AML-193 (cell line): Measurements from ENCODE around the gene C1orf74.
"Not testable (repeated sequence)": the region's sequence is repeated elsewhere in the genome, so short reads cannot be mapped to it uniquely, and the experiment has no call there.

Experiments
- DNase-seq, 2 experiments: peaks; one replicate each; lab custom pipeline; 2025; lab: John Stamatoyannopoulos, UW

C1orf74 gene

DNA sequence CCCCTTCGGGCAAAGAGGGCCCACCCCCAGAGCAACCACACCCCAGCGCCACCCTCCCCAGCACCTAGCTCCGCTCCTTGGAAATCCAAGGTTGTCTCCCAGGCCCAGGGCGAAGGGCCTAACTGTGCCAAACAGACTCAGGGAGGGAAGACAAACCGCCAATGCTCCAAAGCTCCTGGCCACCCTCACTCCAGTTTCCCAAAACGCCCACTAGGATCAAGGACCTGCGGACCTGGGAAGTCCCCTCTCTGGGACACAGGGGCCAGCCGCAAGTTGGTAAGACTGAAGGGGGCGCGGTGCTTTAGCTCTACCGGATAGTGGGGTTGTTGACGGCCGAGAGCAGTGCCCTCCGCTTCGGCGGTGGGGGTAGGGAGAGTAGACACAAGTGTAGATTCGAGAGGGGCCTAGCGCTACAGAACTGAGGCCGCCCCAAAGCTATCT, 21.0 kb upstream of the C1orf74 start:
- no peak for DNase-seq

DNA sequence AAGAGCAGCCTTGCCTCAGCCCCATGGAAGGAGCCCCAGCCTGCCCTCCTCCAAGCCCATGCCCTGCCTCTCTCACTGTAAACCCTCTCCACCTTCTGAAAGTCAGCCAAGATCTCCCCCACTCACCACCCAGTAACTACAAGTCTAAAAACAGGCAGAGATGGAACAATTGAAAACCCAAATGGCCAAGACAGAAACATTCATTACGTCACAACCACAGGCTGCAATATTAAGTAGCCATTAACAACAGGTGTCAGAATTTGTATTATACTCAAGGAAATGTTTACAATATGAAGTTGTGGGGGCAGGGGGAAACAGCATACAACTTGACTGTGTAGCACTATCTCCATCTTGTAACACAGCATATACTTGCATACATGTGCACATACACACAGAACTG, 19.2 kb upstream of the C1orf74 start:
- DNase-seq = no peak

DNA sequence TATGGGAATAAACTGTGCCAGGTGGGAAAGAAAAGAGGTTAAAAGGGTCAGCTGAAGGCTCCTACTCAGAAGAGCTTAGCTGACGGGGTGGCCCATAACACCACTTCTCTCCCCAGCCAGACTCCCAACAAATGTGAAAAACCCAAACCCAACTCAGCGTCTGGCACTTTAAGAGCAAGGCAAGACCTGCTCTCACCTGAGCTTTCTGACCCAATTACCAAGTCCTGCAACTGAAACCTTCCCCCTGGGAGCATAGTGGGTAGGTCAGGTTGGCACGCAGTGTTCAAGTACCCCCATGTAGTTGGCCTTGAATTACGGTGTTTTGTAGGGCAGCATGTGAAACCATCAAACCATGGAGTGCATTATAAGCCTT, 18.4 kb upstream of the C1orf74 start:
- DNase-seq = no peak

DNA sequence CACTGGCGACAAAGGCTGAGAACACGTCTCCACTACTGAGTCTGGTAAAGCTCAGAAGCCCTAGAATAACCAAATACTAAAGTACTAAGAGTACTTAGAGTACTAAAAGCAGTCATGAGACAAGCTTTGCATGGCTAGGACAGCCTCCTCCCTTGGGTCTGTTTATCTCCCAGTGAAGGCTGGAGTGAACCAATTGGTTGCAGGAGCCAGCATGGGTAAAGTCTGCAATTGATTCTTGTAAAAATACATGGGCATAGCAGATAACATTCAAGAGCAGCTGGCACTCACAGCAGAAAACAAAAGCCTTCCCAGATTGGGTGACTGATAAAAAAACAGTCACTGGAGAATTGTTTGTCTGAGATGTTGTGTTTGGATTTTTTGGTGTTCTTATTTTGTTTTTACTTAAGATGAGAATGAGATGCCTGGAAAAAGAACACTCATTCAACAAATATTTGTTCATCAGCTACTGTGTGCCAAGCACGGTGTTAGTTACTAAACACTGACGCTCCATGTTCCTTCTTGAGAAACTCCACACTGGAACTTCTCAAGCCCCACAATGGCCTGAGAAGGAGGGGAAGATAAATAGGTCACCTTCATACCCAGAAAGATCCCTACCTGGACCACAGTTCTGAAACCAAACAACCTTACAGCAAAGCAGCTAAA, 17.9 kb upstream of the C1orf74 start:
- DNase-seq = no peak

DNA sequence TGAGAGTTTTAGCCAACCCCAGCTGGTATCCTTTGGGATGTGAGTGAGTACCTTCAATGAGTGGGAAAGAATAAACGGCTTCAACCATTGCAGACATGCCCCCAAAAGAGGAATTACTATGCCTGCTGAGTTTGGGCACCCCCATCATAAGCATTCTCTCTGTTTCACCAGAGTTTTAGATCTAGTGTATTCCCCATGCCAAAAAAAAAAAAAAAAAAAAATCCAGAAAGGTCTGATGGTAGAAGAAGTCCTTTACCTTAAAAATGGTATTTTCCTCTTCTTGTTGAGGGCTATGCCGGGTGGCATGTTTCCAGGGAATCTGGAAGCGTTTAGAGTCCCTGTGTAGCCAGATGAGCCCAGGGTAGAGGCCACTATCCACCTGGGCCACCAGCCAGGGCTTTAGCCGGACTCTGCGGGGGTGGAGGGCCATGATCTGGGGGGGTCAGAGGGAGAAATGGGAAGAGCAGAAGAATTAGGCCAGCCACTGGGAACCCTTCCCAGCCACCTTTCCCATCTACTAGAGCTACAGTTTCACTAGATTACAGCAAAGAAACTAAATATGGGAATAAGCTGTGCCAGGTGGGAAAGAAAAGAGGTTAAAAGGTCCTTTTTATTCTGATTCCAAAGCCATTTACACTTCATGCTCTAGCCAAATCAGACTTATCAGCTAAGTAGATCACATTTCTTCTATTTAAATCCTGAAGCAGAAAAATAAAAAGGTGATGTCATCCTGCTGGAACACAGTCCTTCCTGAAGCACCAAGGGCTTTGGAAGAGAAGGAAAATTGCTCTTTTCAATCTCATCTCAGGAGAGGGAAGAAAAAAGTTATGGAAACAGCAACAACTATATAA, 16.9 kb upstream of the C1orf74 start:
- DNase-seq = no peak

DNA sequence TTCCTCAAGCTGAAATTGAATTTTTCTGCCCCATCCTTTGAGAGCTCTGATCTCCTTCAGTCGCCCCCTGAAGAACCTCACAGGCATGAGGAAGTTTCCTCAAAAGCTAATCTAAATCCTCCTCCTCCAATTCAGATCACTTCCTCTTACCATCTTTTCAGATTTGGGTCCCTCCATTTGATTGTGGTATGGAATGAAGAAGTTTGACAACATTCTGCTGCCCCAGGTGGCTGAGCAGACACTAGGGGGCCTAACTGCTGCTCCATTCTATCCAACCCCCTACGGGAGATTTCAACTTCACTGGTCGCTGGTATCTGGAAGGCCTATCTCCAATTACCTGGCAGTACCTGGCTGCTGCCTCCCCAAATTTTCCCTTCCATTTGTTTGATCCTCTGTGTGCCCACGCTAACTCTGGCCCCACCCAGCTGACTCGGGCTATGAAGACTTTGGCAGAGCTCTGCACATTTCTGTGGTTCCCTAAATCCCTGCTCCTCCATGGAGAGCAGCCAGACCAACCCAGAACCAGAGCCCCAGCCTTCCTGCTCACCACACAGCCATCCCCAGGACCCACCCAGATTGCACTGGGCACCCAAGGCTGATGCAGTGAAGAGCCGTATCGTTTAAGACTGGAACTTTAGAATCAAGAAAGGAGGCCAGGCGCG, 13.8 kb upstream of the C1orf74 start:
- peak in 1 of 2 experiments; percentile 15 for DNase-seq

DNA sequence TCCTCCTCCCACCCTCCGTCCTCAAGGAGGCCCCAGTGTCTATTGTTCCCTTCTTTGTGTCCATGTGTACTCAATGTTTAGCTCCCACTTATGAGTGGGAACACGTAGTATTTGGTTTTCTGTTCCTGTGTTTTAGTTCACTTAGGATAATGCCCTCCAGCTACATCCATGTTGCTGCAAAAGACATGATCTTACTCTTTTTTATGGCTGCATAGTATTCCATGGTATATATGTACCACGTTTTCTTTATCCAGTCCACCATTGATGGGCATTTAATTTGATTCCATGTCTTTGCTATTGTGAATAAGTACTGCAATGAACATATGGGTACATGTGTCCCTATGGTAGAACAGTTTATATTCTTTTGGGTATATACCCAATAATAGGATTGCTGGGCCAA, 9.4 kb upstream of the C1orf74 start:
- not testable (repeated sequence) for DNase-seq

DNA sequence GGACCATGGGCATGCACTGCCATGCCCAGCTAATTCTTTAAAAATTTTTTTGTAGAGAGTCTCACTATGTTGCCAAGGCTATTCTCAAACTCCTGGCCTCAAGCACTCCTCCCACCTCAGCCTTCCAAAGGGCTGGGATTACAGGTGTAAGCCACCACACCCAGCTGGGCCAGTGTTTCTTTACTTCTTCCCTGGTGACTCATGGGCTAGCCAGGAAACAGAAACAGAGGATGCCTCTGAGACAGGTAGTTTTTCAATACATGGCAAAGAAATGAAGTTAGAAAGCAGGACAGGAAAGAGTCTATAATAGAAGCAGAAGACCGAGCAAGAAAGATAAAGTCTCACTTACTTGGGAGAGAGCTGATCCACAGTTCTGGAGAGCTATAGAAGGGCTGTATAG, 7.6 kb upstream of the C1orf74 start:
- DNase-seq = no peak

DNA sequence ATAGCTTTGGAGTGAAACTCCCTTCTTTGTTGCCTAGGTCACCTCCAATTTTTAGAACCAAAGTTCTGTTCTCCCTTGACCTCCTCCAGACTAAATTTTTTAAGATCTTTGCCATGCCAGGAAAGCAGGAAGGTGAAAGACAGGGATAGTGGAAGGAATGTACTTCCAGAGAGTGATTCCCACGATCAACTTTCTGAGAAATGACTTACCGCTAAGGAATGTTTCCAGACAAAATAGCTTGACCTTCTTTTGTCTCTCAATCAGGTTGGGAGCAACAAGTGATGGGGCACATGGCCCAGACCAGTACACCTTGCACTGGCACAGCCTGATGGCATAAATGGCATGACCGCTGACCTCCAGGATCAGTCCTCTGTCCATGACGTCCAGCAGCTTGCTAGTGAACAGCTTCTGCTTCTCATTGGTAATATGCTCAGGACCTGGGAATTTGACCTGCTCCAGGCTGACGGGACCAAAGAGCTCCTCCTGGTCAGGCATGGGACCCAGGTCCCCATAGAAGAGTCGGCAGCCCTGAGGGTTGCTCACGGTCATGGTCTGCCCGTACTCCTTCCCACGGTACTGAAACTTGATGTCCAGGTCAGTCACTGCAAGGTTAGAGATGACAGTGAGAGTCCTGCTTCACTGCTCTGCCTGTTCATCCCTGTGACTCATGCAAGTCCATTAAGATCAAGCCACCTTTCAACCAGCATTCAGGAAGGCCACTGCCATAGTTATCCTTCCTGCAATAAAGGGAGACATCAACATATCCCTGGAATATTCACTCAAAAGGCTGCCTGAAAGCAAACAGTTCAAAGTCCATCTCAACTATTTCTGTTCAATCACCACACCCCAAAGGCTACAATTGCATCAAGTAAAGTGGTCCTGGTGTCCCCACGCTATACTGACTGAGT, 6.2 kb upstream of the C1orf74 start:
- no peak for DNase-seq

DNA sequence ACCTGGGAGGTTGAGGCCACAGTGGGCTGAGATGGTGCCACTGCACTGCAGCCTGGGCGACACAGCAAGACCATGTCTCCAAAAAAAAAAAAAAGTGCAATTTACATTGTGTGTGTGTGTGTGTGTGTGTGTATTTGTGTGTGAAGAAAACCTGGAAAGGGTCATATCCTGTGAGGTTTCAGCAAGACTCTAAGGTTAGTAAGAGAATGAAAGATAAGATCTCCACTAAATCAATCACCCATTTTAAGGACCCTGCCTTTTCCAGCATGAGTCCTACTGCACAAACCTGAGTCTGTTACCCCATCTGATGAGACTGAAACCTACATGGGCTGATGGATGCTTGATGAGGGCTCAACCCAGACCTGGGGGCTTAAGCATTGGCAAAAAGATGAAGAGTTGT, 4.9 kb upstream of the C1orf74 start:
- DNase-seq = no peak

DNA sequence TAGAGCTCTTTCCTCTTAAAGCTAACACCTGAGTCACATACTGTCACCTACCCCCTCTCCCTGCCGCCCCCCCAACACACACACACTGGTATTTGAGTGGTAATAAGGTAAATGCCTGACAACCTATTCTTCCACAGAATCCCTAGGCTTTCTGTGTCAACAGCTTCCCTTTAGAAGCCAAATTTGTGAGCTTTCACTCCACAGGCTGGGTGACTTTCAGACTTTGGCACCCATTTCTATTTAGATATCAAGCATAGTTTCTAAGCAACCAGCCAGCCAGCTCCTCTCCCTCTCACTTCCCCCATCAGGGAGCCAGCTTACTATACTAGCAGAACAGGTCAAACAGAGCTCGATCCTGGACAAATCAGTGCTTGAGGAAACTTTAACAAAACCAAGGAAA, 3.2 kb upstream of the C1orf74 start:
- no peak for DNase-seq

DNA sequence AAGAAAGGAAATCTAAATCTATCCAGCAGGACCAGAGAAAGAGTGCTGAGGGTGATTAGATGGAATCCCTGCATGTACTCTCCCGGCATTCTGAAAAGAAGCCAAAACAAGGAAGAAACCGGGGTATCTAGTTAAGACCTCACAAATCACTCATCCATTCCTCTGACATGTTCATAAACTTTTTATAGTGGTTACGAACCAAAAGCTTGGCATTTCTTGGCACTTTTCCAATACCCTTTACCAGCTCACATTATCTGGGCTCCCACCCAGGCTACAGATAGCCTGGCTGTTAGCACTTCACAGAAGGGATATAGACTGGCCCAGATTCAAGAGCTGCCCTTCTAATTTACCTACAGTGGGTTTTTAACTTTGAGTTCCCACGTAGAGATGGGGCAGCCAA, 1.8 kb upstream of the C1orf74 start:
- no peak for DNase-seq

DNA sequence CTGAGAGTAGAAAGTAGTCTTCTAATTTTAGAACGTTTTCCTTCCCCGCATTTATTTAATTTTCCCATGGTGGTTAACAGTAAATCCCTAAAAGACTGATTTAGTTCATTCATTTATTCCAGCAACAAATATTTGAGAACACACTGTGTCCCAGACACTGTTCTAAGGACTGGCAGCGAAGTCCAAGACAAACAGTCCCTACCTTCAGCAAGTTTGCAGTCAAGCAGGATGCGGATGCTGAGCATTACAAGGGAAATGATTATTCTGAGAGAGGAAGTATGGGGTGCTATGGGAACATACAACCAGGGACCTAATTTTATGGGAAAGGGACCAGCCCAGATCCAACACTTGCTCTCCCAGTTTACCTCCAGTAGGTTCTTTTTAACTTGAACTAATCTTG, 1.2 kb upstream of the C1orf74 start:
- DNase-seq = no peak

DNA sequence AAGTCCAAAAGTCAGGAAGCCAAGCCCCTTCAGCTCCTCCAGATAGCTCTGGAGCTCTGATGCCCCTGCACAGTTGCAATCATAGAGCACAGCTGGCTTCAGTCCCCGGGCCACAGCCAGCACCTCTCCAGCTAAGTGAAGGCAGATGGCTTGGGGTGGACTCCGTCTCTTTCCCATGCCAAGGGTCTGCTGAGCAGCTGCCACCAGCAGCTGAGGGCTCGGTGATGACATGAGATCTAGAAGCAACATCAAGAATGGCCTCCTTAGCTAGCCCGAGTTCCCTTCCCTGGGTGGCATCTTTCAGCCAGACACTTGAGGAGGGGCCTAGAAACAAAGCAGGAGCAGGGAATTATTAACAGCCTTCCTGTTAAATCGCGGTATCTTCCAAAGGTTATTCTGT, 973 bp downstream of the C1orf74 start:
- DNase-seq = no peak

DNA sequence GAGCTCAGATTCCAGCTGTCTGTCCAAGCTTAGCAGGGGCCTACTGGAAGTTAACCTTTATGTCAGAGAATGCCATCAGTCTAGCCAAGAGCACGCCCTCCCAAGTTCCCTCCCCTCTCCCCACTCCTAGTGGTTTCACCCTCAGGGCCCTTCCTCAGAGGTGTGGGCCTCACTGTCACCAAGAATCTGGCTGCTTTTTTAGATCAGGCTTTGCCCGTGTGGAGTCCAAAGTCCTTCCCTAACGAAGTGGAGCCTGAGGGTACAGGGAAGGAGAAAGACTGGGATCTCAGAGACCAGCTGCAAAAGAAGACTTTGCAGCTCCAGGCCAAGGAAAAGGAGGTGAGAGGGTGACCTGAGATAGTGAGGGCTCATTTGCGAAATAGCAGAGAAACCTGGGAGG, 4.1 kb downstream of the C1orf74 start:
- no peak for DNase-seq

DNA sequence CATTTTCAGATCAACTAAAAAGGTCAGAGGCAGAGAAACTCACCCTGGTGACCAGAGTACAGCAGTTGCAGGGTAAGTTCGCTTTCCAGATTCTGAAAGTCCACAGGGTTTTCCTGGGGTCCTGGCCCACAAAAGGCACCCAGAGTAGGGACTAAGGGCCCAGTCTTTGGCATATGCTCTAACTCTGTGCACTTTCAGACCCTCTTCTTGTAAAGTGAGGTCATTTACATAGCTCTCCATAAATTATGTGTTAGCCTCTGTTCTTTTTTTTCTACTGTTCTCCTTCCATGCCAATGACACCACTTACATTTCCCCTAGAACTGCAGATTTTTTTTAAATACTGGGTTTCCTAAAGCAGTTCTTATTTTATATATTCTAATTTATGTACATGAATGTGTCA, 6.3 kb downstream of the C1orf74 start:
- DNase-seq = no peak

DNA sequence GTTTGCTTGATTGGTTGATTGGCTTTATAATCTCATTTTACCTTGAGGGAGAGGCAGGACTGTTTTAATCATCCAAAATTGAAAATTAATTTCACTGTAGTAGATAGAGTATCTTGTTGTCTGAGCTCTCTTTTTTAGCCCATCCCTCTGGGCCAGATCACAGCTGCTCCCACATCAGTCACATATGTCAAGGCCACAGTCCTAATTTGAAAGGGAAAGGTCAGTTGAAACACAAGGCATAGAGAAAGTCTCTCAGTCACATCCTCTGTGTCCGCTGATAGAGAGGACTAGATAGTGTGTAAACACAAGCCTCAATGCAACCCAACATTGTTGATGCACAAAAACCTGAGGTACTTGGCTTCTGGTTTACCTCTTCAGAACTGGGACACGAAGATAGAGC, 6.8 kb downstream of the C1orf74 start:
- DNase-seq = no peak

DNA sequence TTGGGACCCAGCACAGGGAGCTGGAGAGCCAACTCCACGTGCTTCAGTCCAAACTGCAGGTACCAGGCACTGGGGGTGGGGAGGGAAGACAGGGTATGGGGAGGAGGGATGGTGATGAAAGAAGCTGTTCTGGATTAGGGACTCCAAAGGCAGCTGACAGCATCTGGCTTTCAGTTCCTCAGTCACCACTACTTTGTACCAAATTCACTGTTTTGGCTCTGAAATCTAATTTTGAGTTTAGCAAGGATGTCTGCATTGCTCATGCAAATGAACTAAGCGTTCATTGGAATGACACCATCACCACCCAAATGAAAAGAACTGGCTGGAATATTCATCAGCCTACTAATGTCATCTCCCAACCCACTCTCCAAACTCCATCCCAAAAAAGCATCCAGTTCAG, 8.7 kb downstream of the C1orf74 start:
- no peak for DNase-seq

DNA sequence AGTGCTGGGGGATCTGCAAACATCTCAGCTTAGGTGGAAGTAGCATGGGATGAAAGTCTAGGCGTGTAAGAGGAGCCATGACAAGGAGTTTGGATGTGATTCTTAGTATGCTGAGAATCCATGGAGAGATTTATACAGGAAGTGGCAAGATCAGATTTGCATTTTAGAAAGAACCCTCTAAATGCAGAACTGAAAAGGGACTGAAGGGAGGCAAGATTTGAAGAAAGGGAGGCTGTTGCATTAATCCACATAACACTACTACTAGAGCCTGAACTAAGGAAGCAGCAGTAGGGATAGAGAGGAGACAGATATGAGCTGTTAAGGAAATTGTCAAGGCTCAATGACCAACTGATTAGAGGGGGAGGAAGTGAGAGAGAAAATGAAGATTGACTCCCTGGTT, 9.8 kb downstream of the C1orf74 start:
- no peak for DNase-seq

DNA sequence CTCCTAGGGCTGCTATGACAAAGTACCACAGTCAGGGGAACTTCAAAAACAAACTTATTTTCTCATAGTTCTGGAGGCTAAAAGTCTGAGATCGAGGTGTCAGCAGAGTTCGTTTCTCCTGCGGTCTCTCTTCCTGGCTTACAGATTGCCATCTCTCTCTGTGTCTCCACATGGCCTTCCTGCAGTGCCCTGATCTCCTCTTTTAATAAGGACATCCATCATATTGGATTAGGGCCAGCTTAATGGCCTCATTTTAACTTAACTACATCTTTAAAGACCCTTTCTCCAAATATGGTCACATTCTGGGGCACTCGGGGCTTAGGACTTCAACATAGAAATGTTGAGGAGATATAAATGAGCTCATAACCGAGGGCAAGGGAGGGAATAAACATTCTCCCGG, 12.2 kb downstream of the C1orf74 start:
- no peak for DNase-seq

DNA sequence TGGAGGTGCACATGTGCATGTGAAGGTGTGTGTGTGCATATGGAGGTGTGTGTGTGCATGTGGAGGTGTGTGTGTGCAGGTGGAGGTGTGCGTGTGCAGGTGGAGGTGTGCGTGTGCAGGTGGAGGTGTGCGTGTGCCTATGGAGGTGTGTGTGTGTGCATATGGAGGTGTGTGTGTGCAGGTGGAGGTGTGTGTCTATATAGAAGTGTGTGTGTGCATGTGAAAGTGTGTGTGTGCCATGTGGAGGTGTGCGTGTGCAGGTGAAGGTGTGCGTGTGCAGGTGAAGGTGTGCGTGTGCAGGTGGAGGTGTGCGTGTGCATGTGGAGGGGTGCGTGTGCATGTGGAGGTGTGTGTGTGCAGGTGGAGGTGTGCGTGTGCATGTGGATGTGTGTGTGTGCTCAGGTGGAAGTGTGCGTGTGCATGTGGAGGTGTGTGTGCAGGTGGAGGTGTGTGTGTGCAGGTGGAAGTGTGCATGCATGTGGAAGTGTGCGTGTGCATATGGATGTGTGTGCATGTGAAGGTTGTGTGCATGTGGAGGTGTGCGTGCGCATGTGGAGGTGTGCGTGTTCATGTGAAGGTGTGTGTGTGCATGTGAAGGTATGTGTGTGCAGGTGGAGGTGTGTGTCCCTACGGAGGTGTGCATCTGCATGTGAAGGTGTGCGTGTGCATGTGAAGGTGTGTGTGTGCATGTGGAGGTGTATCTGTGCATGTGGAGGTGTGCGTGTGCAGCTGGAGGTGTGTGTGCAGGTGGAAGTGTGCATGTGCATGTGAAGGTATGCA, 13.5 kb downstream of the C1orf74 start:
- DNase-seq = no peak
